Measurements from ENCODE around the gene SHH. TPM values are rescaled to one million over a fixed set of nuclear protein-coding genes. Genes with fewer than 3 reads are reported as not detected.

SHH gene
- total and polyA plus RNA-seq, 11 donors = not detected

DNA sequence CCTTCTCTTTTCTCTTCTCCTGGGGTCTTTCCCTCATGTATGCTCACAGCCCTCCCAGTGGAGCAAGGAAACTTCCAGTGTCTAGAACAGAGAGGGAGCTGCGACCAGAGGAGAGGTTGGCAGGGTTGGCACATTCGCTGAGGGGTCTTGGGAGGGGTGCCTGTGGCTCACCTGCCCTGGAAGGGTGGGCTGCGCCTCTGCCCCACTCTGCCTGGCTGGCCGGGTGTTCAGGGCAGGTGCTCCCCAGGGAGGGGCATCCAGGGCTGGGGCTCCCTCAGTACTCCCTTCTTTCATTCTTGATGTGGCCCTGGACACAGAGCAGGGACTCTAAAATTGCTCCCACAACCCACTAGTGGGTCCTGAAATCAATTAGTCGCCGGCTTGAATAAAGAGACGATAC lies 16.9 kb downstream of the SHH start:
- DNase-seq = peak in 1 of 5 donors; percentile 35
- intact Hi-C loops (cut with DNase I) = loop anchor here in 9 of 10 donors (5.0 to 10.0 kb wide), 8 partner anchors 677 to 1152 kb away; partner anchors contain the start of gene NOM1 (in 1 of the 9)
- H3K4me3 ChIP-seq = no peak overlapping the region
- ATAC-seq = no peak
- H3K36me3 ChIP-seq = no peaks in the 10 kb centered on the region
- H3K27ac ChIP-seq = no peak overlapping the region
- H3K9me3 ChIP-seq = no peaks in the 10 kb centered on the region
- TF ChIP-seq, protein P1, sequence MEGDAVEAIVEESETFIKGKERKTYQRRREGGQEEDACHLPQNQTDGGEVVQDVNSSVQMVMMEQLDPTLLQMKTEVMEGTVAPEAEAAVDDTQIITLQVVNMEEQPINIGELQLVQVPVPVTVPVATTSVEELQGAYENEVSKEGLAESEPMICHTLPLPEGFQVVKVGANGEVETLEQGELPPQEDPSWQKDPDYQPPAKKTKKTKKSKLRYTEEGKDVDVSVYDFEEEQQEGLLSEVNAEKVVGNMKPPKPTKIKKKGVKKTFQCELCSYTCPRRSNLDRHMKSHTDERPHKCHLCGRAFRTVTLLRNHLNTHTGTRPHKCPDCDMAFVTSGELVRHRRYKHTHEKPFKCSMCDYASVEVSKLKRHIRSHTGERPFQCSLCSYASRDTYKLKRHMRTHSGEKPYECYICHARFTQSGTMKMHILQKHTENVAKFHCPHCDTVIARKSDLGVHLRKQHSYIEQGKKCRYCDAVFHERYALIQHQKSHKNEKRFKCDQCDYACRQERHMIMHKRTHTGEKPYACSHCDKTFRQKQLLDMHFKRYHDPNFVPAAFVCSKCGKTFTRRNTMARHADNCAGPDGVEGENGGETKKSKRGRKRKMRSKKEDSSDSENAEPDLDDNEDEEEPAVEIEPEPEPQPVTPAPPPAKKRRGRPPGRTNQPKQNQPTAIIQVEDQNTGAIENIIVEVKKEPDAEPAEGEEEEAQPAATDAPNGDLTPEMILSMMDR (IDR thresholded peaks at IDR 0.05) = no peak
- TF ChIP-seq POLR2A (IDR thresholded peaks at IDR 0.05) = no peak
- WGBS, 4 donors = 81 to 90% (median 87%) methylated on average over 7 of the region's 7 CpGs
- peaks cover 0 to 9% (median 4%) of the 10 kb centered on the region in 12 donors for H3K4me1 ChIP-seq
- peaks cover 8 to 50% (median 26%) of the 10 kb centered on the region in 9 donors for H3K27me3 ChIP-seq

DNA sequence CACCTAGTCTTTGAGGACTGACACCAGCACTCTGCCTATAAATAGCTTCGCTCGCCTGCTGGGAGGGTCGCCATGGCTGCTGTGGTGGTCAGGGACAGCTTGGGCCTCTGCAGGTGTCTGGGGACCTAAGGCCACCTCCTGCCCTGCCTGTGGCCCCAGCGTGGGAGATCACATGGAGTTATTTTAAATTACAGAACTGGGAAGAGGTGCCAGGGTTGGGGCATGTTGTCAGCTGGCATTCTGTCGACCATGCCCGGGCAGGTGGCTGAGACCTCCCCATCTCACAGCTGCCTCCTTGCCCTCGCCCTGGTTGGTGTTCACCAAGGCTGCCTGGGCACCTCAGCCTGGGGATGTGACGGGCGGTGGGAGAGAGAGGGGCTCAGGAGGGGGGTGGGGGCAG lies 18.1 kb downstream of the SHH start:
- H3K27me3 ChIP-seq = peaks cover 6 to 38% (median 19%) of the 10 kb centered on the region in 9 donors
- peak in 1 of 5 donors; percentile 51 for DNase-seq
- intact Hi-C loops (cut with DNase I) = loop anchor here in 4 of 10 donors (10.0 kb wide), 3 partner anchors 681 to 1031 kb away; no protein-coding TSS in a partner anchor

DNA sequence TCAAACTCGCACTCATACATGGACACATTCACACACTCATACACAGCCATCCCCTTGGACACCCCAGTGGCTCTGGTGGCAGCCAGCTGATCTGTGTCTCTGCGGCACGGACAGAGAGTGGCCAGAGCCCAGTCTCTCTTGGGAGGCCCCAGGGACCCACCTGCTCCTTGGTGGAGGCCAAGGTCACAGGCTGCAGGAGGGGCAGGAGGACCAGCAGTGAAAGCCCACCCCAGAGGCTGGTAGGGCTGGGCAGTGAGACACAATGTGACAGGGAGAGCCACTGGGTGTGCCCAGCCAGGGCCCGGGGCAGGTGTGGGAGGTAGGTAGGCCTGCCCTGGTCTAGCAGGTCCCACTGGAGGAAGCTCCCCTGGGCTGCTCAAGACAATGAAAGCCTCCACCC lies 18.5 kb downstream of the SHH start:
- TF ChIP-seq, protein P1 (IDR thresholded peaks at IDR 0.05) = no peak
- TF ChIP-seq POLR2A (IDR thresholded peaks at IDR 0.05) = no peak
- Histone ChIP-seq H3K27me3 (peaks cover 6 to 33% (median 18%) of the 10 kb centered on the region in 9 donors), H3K27ac (no peak overlapping the region), H3K4me3 (no peak overlapping the region), H3K36me3 (no peaks in the 10 kb centered on the region), H3K4me1 (peaks cover 0 to 9% (median 1%) of the 10 kb centered on the region in 12 donors), H3K9me3 (no peaks in the 10 kb centered on the region)
- ATAC-seq = no peak
- WGBS, 4 donors = 72 to 92% (median 80%) methylated on average over 3 to 4 of the region's 4 CpGs
- DNase-seq = peak in 1 of 5 donors; percentile 42
- intact Hi-C loops (cut with DNase I) = loop anchor here in 4 of 10 donors (10.0 kb wide), 3 partner anchors 681 to 1031 kb away; no protein-coding TSS in a partner anchor

More for the DNA sequence above, 18.1 kb downstream of the SHH start:
- no peak overlapping the region for H3K4me3 ChIP-seq
- TF ChIP-seq, protein P1 (IDR thresholded peaks at IDR 0.05) = no peak
- TF ChIP-seq POLR2A (IDR thresholded peaks at IDR 0.05) = no peak
- H3K36me3 ChIP-seq = no peaks in the 10 kb centered on the region
- no peaks in the 10 kb centered on the region for H3K9me3 ChIP-seq
- WGBS, 4 donors = 59 to 85% (median 70%) methylated on average over 9 of the region's 9 CpGs
- H3K4me1 ChIP-seq = peaks cover 0 to 9% (median 2%) of the 10 kb centered on the region in 12 donors
- no peak for ATAC-seq
- no peak overlapping the region for H3K27ac ChIP-seq

DNA sequence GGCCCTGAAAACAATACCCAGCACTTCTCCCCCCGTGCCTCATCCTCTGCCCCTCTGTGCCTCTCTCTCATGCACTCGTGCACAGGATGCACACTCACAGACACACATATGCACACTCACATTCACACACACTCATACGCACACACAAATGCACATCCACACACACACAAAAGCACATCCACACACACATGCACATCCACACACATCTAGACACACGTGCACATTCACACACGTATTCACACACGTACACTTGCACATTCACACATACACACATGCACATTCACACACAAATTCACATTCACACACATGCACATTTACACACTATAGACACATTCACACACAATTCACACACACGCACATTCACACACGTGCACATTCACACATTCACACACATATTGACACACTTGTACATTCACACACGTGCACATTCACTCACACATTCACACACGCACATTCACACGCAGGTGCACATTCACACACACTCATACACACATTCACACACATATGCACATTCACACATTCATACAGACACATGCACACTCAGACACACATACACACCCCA lies 19.2 kb downstream of the SHH start:
- Histone ChIP-seq H3K36me3 (no peaks in the 10 kb centered on the region), H3K4me1 (peaks cover 0 to 9% (median 1%) of the 10 kb centered on the region in 12 donors), H3K27ac (no peak overlapping the region), H3K27me3 (peaks cover 6 to 30% (median 13%) of the 10 kb centered on the region in 9 donors), H3K9me3 (no peaks in the 10 kb centered on the region), H3K4me3 (no peak overlapping the region)
- intact Hi-C loops (cut with DNase I) = loop anchor here in 4 of 10 donors (10.0 kb wide), 3 partner anchors 682 to 1032 kb away; no protein-coding TSS in a partner anchor
- no peak for ATAC-seq
- 80 to 89% (median 88%) methylated on average over 11 of the region's 11 CpGs for WGBS, 4 donors
- TF ChIP-seq, protein P1 (IDR thresholded peaks at IDR 0.05) = no peak
- TF ChIP-seq POLR2A (IDR thresholded peaks at IDR 0.05) = no peak
- no peak for DNase-seq
